C4-2B (cell line): Measurements from ENCODE around the gene UTF1.

Experiments
- CTCF ChIP-seq: fragments of 450-650 bp; conservative IDR thresholded peaks from 2 replicates; pipeline ENCODE4 v1.5.1; 2017; ENCODE audit warnings: mild to moderate bottlenecking
- ZFX ChIP-seq: fragments of 450-650 bp; IDR thresholded peaks from 2 replicates; pipeline ENCODE4 v1.6.1; 2017

GRCh38 chr10:133238466-133238804, 8.4 kb downstream of the UTF1 start:
- TF ChIP-seq CTCF (no peak), ZFX (no peak)
